ENCODE results near the gene ATP6AP2. TPM values are rescaled to one million over a fixed set of nuclear protein-coding genes. Genes with fewer than 3 reads are reported as not detected.

Gene ATP6AP2
- total RNA-seq, 1 experiment from 2014 or later, result 45.5 TPM

DNA sequence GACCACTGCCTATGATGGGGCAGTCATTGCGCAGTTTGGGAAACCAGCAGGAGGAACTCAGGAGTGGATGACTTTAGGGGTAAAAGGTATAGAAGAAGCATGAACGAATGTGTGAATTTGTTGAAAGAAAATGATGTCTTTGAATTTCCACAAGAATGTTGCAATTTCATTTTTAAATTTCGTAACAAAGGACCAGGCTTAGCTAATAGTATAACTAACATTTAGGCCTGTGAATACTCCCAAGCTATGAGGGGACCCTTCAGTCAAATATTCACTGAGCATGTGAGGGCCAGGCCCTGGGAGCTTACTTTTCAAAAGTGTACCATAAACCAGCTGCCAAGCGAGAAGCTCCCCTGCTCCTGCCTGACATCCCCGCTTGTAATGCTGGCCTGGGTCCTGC, 47.7 kb downstream of the ATP6AP2 start:
- BruUV-seq (replicated peaks), result no TSS peak
- no peak overlapping the region for H3K27ac ChIP-seq
- no peak overlapping the region for H2AFZ ChIP-seq
- intact Hi-C loops (cut with micrococcal nuclease; ENCODE audit: unreplicated experiment), result no loop called here
- no peak overlapping the region for H3K4me2 ChIP-seq
- no peaks in the 10 kb centered on the region for H4K20me1 ChIP-seq (ENCODE audit: insufficient read depth)
- H3F3A ChIP-seq (ENCODE audit: insufficient read depth, low read depth), result no peaks in the 10 kb centered on the region
- DNase-seq, result no peak
- H3K9me2 ChIP-seq (ENCODE audit: insufficient read depth), result no peaks in the 10 kb centered on the region
- no peaks in the 10 kb centered on the region for H3K4me1 ChIP-seq (replicated peaks; ENCODE audit: insufficient read depth)
- H3K36me3 ChIP-seq (ENCODE audit: low read depth), result no peaks in the 10 kb centered on the region
- H3K27me3 ChIP-seq (ENCODE audit: insufficient read depth, low read depth), result no peaks in the 10 kb centered on the region
- no peak overlapping the region for H3K4me3 ChIP-seq
- CTCF ChIA-PET, result no interaction called here
- TF ChIP-seq, protein P1, sequence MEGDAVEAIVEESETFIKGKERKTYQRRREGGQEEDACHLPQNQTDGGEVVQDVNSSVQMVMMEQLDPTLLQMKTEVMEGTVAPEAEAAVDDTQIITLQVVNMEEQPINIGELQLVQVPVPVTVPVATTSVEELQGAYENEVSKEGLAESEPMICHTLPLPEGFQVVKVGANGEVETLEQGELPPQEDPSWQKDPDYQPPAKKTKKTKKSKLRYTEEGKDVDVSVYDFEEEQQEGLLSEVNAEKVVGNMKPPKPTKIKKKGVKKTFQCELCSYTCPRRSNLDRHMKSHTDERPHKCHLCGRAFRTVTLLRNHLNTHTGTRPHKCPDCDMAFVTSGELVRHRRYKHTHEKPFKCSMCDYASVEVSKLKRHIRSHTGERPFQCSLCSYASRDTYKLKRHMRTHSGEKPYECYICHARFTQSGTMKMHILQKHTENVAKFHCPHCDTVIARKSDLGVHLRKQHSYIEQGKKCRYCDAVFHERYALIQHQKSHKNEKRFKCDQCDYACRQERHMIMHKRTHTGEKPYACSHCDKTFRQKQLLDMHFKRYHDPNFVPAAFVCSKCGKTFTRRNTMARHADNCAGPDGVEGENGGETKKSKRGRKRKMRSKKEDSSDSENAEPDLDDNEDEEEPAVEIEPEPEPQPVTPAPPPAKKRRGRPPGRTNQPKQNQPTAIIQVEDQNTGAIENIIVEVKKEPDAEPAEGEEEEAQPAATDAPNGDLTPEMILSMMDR (conservative IDR thresholded peaks at IDR 0.05), result no peak
- TF ChIP-seq EZH2 (IDR thresholded peaks at IDR 0.05; ENCODE audit: low read depth), result no peak
- POLR2A ChIA-PET (ENCODE audit: unreplicated experiment), result no interaction called here
- H3K9me3 ChIP-seq (ENCODE audit: insufficient read depth, low read depth), result no peaks in the 10 kb centered on the region
- no peaks in the 10 kb centered on the region for H3K79me2 ChIP-seq (ENCODE audit: low read depth)

DNA sequence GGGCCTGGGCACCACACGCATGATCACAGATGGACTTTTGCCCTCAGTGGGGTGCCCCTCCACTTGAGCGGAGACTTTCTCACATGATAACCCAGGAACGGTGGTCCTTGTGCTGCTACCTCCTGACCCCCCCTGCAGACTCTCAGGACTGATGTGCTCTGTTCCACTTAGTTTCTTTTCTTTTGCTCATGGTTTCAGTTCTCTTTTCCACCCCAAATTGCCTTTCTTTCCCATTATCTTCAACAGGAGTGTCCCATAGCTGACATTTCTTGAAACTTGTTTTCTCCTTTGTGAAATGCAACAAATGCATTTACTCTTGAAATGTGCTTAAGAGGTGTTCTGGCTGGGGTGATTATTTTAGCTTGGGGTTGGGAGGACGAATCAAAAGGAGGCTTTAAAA, 51.4 kb downstream of the ATP6AP2 start:
- CTCF ChIA-PET, result no interaction called here

DNA sequence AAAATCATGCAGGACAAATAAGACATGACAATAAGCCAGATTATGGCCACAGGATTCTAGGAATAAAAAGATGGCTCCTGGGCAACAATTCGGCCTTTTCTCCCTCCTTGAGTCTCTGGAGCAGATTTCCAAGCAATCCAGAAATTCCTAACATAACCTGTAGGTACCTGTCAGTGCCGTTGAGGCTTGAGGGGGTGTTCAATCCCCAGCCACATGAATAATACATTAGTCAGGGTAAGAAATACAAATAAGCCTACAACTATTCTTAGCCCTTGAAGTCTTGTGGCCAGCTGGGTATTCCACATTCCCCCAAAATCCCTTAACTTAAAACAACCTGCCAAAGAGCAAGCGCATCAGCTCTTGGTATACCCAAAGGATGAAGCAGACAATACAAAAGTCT, 56.9 kb downstream of the ATP6AP2 start:
- CTCF ChIA-PET, result no interaction called here
- no peaks in the 10 kb centered on the region for H3K4me1 ChIP-seq (replicated peaks; ENCODE audit: insufficient read depth)
- H4K20me1 ChIP-seq (ENCODE audit: insufficient read depth), result no peaks in the 10 kb centered on the region
- H3K4me3 ChIP-seq, result no peak overlapping the region
- no peak for DNase-seq
- POLR2A ChIA-PET (ENCODE audit: unreplicated experiment), result no interaction called here
- H3K27ac ChIP-seq, result no peak overlapping the region
- no peak for TF ChIP-seq EZH2 (IDR thresholded peaks at IDR 0.05; ENCODE audit: low read depth)
- TF ChIP-seq, protein P1 (conservative IDR thresholded peaks at IDR 0.05), result no peak
- H3K27me3 ChIP-seq (ENCODE audit: insufficient read depth, low read depth), result no peaks in the 10 kb centered on the region
- no peaks in the 10 kb centered on the region for H3K9me2 ChIP-seq (ENCODE audit: insufficient read depth)
- intact Hi-C loops (cut with micrococcal nuclease; ENCODE audit: unreplicated experiment), result no loop called here
- no peaks in the 10 kb centered on the region for H3F3A ChIP-seq (ENCODE audit: insufficient read depth, low read depth)
- no peaks in the 10 kb centered on the region for H3K36me3 ChIP-seq (ENCODE audit: low read depth)
- H3K79me2 ChIP-seq (ENCODE audit: low read depth), result no peaks in the 10 kb centered on the region
- BruUV-seq (replicated peaks), result no TSS peak
- no peak overlapping the region for H3K4me2 ChIP-seq
- H2AFZ ChIP-seq, result no peak overlapping the region
- H3K9me3 ChIP-seq (ENCODE audit: insufficient read depth, low read depth), result no peaks in the 10 kb centered on the region

More for the DNA sequence above, 51.4 kb downstream of the ATP6AP2 start:
- H3F3A ChIP-seq (ENCODE audit: insufficient read depth, low read depth), result no peaks in the 10 kb centered on the region
- intact Hi-C loops (cut with micrococcal nuclease; ENCODE audit: unreplicated experiment), result no loop called here
- no peak overlapping the region for H3K27ac ChIP-seq
- no peaks in the 10 kb centered on the region for H4K20me1 ChIP-seq (ENCODE audit: insufficient read depth)
- no peaks in the 10 kb centered on the region for H3K27me3 ChIP-seq (ENCODE audit: insufficient read depth, low read depth)
- no peaks in the 10 kb centered on the region for H3K9me3 ChIP-seq (ENCODE audit: insufficient read depth, low read depth)
- POLR2A ChIA-PET (ENCODE audit: unreplicated experiment), result no interaction called here
- H3K36me3 ChIP-seq (ENCODE audit: low read depth), result no peaks in the 10 kb centered on the region
- H2AFZ ChIP-seq, result no peak overlapping the region
- H3K4me1 ChIP-seq (replicated peaks; ENCODE audit: insufficient read depth), result no peaks in the 10 kb centered on the region
- no peak overlapping the region for H3K4me2 ChIP-seq
- H3K79me2 ChIP-seq (ENCODE audit: low read depth), result no peaks in the 10 kb centered on the region
- no peak overlapping the region for H3K4me3 ChIP-seq
- no peak for TF ChIP-seq EZH2 (IDR thresholded peaks at IDR 0.05; ENCODE audit: low read depth)
- TF ChIP-seq, protein P1 (conservative IDR thresholded peaks at IDR 0.05), result no peak
- no peak for DNase-seq
- no peaks in the 10 kb centered on the region for H3K9me2 ChIP-seq (ENCODE audit: insufficient read depth)
- BruUV-seq (replicated peaks), result no TSS peak

Measured in PC-9 (cell line).